ENCODE measurements around the gene TMEM109.

- TF ChIP-seq SP1 (IDR thresholded peaks at IDR 0.05) (no peak), BHLHE40 (IDR thresholded peaks at IDR 0.05; ENCODE audit: borderline replicate concordance) (no peak), SUZ12 (IDR thresholded peaks at IDR 0.05) (no peak), NFRKB (IDR thresholded peaks at IDR 0.05) (no peak), FOXM1 (IDR thresholded peaks at IDR 0.05; ENCODE audit: borderline replicate concordance) (no peak)
Observed at GRCh38 chr11:60899977-60900376, 14.0 kb upstream of the TMEM109 start.

Data from HEK293T (cell line).